ENCODE data around the gene TRAPPC10.
A peak's percentile ranks its signal among the peaks of the same experiment; 100 is the strongest.

Gene TRAPPC10

DNA sequence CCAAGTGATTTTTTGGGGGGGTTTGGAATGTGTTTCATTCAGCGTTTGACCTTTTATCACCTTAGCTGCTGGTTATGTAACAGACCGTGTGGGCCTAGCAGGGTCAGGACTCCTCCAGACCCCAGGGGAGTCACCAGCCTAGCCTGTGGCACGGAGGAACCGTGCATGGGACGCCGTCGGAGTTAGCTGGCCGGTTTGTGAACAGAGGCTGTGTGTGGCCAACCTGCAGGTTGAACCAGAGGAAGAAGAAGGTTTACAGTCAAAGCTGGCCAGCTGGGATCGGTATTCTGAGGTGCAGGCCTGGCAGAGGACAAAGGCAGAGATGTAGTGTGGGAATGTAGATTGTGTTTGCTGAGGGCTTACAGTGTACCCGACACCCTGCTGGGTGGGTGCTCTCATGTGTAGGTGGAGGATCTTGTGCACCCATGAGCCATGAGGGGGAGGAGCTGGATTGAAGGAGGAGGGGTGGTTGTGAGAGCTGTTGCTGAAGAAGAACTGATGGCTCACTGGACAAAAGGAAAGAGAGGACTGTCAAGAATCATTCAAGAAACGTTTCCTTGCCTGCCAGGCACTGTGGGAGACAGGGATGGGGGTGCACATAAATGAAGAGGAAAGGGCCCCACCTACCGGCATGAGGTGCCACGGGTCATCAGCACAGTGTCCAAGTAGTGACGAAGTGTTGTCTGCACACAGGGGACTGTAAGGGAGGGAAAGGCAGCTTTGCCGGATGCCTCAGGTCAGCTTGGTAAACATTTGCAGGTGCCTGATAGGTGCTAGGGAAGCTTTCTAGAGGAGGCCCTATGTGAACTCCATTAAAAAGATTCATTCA lies 55.1 kb downstream of the TRAPPC10 start:
- no peak for DNase-seq (ENCODE audit: low read depth)

DNA sequence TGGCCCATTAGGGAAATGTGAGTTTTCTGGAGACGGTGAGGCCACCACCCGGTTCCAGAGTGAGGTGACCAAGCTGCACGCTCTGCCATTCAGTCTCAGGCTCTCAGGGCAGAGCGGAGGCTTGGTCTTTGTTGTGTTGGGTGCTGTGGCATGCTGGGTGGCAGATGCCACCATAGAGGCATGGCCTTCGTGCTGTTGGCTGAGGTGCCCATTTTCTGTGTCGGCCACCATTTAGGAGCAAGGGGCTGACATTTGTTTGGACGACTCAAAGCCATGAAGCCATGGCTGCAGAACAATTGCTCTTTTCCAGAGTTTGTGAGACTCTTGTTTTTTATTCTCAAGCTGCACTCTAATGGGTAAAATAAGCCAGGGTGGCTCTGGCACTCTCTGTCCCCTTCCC lies 58.3 kb downstream of the TRAPPC10 start:
- no peak for DNase-seq (ENCODE audit: low read depth)

DNA sequence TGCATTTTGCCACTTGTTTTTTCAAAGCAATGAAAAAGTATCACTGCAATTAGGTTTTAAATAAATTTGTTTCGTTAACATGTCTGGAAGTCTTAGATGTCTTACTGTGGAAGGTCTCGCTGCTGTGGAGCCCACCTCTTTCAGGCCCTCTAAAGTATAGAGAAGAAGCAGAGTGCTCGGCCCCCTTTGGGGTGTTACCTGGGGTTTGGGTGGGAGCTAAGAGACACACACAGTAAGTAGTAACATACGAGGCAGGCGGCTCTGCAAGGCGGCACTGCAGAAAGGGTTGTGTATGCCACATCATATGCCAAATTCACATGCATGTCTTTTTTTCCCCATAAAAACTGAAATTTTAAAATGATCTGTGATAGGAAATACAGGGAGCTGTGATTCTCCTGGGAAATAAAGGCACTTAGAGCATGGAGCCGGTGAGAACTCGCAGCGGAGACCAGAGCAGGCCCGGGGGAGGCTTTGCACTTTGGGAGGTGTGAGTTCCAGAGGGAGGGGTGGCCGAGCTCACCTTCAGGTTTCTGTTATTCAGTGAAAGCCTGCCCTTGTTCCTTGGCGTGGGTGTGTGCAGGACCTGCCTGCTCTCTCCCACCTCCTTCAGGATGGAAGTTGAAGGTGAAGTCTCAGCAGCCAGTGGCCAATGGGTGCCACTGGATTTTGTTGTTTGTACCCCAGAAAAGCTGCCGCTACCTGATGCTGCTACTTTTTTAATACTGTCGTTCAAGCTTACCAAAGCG lies 59.4 kb downstream of the TRAPPC10 start:
- no peak for DNase-seq (ENCODE audit: low read depth)

DNA sequence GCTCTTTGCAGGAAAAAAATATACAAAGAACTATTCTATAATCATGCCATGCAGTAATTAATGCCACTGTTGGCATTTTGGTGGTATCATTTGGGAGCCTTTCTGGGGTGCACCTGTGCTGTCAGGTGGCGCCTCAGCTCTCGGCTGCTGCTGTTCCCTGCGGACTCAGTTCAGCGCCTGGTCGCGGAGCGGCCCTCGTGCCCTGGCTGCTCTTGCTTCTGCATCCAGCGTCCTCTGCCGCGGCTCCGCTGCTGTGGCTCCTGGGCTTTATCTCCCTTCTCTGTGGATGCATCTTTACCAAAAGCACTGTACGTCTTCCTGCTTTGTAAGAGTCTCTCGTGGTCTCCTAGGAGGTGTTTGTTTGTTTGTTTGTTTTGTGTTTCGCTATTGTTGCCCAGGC lies 60.0 kb downstream of the TRAPPC10 start:
- no peak for DNase-seq (ENCODE audit: low read depth)

DNA sequence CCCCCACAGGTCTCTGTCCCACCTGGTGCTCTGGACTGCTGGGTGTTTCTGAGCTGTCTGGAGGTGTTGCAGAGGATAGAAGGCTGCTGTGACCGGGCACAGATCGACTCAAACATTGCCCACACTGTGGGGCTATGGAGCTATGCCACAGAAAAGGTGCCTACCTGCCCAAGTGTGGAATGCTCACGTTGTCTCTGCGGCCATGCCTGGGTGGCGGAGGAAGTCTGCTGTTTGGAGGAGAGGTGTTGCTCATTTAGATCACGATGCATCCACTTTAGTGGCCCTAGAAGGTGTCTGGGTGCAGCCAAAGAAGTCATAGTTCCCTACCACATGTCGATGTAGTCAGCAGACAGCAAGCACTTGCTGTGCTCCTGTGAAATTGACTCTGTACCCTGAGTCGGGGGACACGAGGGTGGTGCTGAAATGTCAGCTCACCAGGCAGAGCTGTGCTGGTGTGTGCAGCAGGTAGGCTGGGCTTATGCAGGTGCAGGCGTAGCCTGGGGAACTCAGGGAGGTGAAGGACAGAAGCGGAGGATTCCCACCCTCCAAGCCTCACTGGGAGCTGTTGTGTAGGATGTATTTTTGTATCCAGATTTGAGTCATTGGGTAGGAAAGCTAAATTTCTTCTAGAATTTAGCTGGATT lies 62.3 kb downstream of the TRAPPC10 start:
- DNase-seq (ENCODE audit: low read depth): no peak

DNA sequence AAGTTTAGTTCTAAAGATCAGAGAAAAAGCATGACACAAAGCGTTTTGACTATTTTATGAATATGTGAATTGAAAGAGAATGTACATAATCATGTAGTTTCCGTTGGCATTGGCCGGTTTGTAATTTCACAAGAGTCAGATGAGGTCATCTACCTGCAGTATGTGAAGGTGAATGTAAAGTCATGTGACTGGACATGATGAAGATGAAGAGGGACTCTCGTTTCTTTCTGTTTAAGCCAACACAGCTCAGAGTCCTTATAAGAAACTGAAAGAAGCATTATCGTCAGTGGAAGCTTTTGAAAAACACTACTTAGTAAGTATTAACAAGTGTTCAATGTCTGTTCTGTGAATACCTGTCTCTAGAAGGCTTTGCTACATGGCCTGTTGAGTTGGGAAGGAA lies 64.2 kb downstream of the TRAPPC10 start:
- no peak for DNase-seq (ENCODE audit: low read depth)

DNA sequence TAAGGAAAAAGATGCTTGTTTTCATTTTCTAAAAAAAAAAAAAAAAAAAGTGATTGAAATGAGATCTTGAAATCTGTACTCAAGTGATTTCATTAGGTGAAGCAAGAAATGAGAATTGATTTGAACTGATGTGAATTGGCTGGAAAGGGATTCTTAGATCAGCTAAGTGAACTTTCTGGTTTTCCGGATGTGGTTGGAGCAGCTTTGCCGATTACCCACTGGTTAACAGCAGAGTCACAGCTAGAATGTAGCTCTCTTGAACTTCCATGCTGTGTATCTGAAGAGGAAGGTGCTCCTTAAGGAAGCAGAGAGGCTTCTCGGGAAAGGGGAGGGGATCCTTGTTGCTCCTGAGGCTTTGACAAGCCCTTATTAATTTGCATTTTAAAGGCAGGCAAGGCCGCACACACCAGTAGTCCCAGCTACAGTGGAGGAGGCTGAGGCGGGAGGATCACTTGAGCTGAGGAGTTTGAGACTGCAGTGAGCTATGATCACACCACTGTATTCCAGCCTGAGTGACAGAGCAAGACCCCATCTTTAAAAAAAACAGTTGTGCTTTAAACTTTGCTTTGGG lies 66.4 kb downstream of the TRAPPC10 start:
- DNase-seq (ENCODE audit: low read depth): no peak

DNA sequence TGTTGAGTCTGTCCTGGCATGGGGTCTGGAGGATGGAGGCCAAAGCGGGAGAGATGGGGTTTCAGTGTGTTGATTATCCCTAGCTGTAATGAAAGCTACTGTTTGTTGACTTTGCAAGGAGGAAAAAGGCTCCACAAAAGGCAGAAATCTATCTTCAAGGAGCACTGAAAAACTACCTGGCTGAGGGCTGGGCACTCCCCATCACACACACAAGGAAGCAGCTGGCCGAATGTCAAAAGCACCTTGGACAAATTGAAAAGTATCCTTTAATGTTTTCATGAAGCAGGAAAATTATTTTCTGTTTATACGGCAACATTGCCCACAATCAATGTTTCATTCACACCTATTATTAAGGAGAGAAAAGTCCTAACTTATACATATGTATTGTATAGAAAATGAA lies 67.3 kb downstream of the TRAPPC10 start:
- DNase-seq (ENCODE audit: low read depth): no peak

DNA sequence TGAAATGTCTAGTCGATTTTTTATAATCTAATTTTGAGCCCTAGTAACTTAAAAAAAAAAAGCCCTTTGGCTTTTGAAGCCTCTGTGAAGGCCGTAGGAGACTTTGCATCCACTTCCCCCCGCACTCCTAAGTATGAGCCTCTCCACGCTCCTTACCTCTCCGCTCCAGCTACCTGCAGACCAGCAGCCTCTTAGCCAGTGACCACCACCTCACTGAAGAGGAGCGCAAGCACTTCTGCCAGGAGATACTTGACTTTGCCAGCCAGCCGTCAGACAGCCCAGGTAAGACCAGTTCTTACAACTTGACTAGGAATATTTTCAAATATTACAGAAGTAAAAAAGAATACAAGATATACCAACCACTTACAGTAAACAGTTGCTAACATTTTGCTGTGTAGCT lies 67.7 kb downstream of the TRAPPC10 start:
- DNase-seq (ENCODE audit: low read depth): no peak

DNA sequence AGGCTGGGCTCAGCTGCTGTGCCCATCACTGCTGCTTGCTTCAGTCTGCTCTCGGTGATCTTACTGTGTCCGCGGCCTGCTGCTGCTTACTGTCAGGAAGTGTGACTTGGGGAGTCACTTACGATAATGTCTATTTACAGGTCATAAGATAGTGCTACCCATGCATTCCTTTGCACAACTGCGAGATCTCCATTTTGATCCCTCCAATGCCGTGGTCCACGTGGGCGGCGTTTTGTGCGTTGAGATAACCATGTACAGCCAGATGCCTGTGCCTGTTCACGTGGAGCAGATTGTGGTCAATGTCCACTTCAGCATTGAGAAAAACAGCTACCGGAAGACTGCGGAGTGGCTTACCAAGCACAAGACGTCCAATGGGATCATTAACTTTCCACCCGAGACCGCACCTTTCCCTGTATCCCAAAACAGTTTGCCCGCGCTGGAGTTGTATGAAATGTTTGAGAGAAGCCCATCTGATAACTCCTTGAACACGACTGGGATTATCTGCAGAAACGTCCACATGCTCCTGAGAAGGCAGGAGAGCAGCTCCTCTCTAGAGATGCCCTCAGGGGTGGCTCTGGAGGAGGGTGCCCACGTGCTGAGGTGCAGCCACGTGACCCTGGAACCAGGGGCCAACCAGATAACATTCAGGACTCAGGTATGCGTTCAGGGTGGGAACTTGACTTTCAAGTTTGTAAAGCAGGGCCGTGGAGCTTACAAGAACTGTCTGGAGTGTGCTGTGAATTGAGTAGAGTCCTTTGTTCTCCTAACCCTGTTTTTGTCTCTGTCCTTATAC lies 70.7 kb downstream of the TRAPPC10 start:
- DNase-seq (ENCODE audit: low read depth): no peak

DNA sequence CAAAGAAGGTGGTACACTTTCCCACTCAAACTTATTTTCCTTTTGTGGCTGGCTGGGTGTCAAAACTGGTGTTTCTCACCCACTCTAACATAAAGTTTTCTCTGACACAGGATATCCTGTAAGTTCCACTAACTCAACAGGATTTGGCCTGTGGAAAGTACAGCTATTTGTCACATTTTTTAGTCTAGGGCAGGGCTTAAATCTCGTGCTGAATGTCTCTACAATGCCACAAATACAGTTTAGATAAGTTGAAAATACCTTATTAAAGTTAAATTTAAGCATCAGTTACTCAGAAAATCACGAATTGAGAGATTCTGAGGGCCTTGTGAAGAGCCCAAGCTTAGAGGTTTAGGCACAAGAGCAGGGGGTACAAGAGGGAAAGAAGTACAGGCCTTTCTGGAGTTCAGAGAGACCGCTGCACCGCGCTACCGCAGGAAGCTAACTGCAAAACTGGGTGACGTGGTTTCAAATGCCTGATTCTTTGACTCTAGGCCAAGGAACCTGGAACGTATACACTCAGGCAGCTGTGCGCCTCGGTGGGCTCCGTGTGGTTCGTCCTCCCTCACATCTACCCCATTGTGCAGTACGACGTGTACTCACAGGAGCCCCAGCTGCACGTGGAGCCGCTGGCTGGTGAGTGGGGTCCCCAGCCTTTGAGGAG lies 71.7 kb downstream of the TRAPPC10 start:
- DNase-seq (ENCODE audit: low read depth): peak; percentile 27

DNA sequence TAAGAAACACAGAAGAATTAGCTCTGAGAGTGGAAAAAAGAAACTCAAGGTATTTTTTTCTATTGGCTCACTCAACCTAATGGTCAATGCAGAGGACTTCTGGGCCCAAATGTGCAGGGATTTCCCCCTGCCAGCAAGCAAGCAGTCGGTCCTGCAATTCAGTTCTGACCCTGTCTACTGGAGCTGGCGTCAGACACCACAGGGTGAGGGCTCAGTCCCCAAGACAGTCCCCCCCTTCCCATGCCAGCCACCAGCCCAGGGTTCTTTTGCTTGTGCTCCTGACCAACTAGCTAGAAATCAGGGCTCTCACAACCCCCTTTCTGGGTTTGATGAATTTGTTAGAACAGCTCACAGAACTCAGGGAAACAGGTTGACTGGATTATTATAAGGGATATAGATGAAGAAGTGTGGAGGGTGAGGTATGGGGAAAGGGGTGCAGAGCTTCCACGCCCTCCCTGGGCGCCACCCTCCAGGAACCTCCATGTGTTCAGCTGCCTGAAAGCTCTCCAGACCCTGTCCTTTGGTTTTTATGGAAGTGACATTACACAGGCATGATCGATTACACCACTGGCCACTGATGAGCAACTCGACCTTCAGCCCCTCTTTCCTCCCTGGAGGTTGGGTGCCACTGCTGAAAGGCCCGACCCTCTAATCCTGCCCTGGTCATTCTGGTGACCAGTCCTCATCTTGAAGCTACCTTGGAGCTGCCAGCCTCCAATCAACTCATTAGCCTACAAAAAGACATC lies 72.6 kb downstream of the TRAPPC10 start:
- DNase-seq (ENCODE audit: low read depth): no peak

DNA sequence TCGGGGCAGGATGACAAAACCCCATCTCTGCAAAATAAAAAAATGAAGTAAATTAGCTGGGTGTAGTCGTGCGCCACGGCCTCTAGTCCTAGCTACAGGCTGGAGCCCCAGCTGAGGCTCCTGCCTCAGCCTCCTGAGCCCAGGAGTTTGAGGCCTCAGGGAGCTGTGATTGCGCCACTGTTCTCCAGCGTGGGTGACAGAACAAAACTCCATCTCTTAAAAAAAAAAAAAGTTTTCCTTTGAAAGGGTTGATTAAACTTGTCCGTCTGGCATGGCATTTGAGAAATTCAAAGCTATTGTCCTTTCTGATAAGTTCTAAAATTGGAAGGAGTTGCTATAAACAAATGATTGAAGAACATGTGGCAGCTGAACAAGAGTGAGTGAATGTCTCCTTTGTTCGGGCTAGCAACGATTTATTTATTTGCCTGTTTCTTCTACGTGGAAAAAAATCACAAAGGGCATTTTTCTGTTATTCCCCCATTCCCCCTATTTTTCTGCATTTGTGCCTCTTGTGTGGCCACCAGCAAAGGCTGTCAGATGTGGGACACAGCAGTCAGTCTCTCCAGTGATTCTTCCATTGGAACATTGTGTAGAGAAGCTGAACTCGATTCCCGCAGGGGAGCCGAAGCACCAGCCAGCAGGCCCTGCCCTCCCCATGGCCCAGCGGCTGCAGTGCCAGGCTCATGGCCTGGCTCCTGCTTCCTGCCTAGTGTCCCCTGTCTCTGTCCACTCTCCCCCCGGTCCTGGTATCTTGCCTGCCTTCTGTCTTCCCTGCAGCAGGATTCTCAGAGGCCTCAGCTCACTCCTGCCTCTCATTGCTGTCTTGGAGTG lies 73.6 kb downstream of the TRAPPC10 start:
- DNase-seq (ENCODE audit: low read depth): no peak

DNA sequence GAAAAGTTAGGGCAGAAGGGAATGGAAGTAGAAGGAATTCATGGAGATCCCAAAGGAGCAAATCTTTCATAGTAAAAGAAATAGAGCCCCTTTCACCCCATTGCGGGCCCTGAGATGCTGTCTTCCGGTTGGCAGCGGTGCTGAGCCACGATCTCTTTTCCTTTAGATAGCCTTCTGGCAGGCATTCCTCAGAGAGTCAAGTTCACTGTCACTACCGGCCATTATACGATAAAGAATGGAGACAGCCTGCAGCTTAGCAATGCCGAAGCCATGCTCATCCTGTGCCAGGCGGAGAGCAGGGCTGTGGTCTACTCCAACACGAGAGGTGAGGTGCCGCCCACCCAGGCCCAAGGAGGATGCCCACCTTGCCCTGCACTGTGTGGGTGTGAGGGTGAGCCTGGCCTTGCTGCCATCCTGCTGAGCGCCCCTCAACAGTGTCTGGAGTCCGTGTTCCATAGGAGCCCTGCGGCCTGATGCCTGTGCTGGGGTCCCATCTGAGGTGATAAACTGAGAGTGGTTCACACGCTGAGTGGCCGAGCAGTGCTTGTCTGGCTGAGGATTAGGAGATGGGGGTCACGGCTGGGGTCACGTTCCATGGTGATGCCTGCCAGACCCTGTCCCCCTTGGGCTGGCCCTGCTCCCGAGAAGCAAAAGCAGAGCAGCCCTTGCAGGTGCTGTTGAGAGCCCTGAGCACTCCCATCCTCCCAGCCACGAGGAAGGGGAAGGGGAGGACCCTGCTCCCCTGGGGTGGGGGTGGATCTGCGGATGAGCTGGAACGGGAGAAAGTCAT lies 74.7 kb downstream of the TRAPPC10 start:
- DNase-seq (ENCODE audit: low read depth): no peak

DNA sequence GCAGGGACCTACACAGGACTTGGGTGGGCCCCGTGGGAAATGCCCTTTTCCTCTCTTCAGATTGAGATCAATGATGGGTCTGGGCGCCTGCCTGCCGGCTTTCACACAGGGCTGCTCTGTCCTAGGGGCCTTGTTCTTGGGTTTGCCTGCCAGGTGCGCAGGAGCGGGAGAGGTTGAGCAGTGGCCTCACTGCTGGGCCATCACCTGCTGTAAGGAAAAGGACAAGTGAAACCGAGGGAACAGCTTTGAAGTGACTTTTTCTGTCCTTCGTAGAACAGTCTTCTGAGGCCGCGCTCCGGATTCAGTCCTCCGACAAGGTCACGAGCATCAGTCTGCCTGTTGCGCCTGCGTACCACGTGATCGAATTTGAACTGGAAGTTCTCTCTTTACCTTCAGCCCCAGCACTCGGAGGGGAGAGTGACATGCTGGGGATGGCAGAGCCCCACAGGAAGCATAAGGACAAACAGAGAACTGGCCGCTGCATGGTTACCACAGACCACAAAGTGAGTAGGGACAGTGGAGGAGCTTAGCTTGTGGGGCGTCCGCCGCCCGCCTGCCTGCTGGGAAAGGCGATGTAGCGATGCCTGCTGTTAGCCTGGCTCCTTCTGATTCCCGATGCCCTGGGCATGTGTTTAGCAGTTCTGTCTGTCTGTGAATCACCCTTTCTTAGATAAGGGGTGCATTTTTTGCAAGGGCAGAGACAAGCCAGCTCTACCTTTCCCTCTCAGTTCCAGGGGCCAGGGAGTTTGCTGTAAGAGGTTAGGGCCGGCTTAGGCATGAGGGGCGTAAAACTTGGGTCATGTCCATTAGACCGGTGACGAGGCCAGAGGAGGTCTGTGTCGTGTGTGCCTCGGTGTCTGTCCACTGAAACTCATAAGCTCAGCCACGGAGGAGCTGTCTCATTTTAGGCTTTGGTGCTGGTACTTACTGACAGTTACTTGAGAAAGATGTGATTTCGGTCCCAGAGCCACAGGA lies 75.6 kb downstream of the TRAPPC10 start:
- DNase-seq (ENCODE audit: low read depth): no peak

DNA sequence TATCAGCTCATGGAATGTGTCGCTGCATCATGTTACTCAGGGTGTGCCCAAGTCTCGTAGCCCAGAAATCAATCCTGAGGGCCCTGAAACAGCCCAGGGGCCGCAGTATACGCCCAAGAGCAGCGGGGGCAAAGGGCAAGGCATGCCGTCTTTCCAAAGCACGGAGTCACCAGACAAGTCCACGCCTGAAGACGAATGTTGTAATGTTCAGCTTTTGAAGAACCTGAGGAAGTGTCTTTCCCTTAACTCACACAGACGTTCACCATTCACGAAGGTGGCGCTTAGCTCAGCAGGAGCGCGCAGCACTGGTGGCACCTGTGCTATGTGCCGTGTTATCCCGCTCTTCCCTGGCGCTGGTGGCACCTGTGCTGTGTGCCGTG lies 76.3 kb downstream of the TRAPPC10 start:
- DNase-seq (ENCODE audit: low read depth): no peak

DNA sequence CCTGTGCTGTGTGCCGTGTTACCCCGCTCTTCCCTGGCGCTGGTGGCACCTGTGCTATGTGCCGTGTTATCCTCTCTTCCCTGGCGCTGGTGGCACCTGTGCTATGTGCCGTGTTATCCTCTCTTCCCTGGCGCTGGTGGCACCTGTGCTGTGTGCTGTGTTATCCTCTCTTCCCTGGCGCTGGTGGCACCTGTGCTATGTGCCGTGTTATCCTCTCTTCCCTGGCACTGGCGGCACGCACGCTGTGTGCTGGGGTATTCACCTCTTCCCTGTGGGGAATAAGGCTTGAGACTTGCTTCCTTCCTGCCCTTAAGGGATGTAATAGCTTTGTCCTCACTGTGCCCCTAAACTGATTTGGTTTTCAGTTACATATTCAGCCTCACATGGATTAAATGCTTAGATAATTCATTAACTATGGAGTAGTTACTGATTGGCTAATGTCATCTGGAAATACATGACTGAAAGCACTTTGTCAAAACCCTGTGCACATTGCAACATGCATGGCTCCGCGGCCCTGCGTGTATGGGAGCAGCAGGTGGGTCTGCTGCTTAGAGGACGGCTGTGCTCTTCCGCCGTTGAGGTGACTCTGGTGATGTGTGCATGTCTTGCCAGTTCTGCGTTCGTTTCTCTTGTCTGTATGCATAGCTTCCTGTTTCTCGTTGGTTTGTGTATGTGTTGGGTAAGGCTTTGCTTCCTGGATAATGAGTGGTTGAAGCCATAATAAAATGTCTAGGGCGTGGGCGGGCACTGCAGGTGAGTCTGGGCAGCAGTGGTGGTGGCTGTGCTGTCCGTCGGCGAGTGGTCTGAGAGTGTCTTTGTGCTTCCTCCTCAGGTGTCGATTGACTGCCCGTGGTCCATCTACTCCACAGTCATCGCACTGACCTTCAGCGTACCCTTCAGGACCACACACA lies 77.1 kb downstream of the TRAPPC10 start:
- no peak for DNase-seq (ENCODE audit: low read depth)
